ENCODE data around the gene KCNG2.

KCNG2 gene

DNA sequence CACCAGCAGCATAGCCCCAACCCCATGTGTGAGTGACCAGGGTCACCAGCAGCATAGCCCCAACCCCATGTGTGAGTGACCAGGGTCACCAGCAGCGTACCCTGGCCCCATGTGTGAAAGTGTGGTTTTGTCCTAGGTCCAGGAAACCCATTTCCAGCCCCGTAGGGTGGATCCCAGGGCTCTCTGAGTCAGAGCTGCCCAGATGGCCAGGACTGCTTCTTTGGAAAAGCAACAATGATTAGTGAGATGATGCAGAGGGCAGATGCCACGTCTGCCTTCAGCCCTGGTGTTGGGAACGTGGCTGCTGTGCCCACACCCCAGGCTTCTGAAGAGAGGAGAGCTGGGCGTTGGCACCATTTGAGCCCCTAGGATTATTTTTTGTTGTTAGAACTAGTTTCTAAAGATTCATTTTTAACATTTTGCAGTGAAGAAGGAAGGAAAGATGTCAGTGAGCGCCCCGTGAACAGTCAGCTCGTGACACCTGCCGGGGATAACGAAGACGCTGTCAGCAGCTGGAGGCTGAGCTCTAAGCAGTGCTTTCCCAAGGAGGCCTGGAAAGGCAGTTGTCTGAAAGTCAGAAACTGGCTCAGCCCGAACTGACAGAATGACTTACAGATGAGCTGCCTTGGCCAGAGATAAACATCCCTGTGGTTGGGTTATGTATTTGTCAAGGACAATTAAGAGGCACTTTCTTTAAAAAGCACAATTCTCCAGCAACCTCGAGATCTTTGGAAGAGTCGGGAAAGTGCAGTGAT lies 32.1 kb upstream of the KCNG2 start:
- no peak for DNase-seq (ENCODE audit: low read depth)
- no peak overlapping the region for H3K4me3 ChIP-seq (ENCODE audit: low read depth, low read length)

DNA sequence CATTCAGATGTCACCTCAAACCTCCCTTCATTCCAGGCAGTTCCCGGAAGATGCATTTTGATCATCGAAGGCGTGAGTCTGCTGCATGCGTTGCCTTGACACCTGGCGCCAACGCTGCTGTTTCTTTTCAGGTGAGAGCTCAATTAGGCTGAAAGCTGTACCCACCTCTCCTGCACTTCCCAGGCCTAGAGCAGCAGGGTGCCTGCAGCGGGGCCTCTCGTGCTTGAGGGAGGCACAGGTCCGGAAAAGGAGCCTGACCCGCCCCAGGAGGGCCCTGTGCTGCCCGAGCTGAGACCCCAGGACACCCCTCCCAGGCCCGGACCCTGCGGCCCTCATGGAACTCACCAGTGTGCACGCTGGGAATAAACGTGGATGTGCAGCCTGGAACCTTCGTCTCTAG lies 31.4 kb upstream of the KCNG2 start:
- no peak for DNase-seq (ENCODE audit: low read depth)
- no peak overlapping the region for H3K4me3 ChIP-seq (ENCODE audit: low read depth, low read length)

DNA sequence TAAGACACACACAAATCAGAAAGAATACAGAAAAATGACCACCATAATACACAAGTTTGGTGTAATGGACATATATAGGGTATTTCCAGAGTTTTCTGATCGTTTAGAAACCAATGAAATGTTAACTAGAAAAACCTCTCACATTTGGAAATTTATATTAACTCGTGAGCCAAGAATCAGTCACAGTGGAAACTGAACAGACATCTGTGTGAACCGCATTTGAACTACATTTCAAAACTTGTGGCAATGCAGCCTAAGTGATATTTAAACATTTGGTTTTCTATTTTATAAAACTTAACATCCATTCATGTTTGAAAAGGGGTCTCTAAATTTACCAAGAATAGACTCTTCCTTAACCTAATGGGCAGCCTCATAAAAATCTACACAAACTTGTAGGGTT lies 29.0 kb upstream of the KCNG2 start:
- DNase-seq (ENCODE audit: low read depth), result no peak
- H3K4me3 ChIP-seq (ENCODE audit: low read depth, low read length), result no peak overlapping the region

DNA sequence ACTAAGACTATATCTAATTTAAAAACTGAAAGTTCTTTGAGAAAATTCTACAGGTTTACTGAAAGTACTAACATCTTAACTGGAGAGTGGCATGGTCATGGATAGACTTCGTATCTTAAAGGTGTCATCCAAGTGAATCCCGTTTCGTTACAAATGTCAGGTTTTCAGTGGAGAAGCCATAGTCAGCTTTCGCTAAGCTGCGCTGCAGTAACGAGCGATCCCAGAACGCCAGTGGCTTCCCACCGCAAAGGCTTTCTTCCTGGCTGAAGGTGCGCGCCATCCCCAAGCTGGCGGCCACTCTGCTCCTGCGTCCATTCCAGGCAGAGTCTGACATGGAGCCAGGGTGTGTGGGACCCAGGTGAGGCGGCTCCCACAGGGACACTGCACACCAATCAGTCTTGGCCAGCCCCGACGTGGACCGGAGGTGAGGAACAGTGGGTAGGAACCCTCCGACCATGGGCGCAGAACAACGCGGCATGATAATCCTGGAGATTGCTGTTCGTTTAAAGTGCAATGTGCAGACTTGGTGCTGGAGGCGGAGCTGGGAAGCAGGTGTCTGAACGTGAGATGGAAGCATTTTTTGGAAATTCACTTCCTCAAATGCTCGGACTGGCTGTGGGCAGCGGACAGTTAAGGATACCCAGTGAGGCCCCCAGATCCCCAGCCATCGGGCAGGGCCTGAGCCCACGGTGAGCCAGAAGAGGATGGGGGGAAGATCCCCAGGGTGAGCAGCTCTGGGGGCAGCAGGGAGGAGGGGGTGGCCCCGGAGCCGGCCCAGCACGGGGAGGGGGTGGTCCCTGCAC lies 27.8 kb upstream of the KCNG2 start:
- H3K4me3 ChIP-seq (ENCODE audit: low read depth, low read length), result no peak overlapping the region
- no peak for DNase-seq (ENCODE audit: low read depth)

DNA sequence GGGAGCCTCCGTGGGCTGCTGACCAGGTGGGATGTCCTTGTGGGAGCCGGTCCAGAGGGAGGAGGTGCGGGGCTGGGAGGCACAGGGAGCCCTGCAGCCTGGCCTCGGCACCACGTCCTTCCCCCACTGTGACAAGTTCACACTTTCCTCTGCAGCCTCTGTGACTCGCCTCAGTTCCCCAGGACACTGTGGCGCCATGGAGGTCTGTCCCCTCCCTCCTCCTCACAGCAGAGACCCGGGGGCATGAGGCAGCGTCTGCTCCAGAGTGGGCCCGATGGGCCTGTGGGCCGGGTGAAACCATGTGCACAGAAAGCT lies 27.3 kb upstream of the KCNG2 start:
- DNase-seq (ENCODE audit: low read depth), result no peak
- no peak overlapping the region for H3K4me3 ChIP-seq (ENCODE audit: low read depth, low read length)

DNA sequence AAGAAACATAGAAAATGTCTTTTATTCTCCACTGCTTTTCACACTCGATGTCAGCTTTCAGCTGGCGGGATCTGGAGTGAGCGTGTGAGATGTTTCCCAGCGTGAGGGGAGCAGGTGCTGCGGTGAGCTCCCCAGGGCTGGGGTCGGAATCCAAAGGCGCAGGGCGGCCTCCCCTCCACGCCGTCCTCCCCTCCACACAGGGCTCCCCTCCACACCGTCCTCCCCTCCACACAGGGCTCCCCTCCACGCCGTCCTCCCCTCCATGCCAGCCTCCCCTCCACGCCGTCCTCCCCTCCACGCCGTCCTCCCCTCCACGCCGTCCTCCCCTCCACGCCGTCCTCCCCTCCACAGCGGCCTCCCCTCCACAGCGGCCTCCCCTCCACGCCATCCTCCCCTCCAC lies 26.9 kb upstream of the KCNG2 start:
- no peak overlapping the region for H3K4me3 ChIP-seq (ENCODE audit: low read depth, low read length)
- no peak for DNase-seq (ENCODE audit: low read depth)

DNA sequence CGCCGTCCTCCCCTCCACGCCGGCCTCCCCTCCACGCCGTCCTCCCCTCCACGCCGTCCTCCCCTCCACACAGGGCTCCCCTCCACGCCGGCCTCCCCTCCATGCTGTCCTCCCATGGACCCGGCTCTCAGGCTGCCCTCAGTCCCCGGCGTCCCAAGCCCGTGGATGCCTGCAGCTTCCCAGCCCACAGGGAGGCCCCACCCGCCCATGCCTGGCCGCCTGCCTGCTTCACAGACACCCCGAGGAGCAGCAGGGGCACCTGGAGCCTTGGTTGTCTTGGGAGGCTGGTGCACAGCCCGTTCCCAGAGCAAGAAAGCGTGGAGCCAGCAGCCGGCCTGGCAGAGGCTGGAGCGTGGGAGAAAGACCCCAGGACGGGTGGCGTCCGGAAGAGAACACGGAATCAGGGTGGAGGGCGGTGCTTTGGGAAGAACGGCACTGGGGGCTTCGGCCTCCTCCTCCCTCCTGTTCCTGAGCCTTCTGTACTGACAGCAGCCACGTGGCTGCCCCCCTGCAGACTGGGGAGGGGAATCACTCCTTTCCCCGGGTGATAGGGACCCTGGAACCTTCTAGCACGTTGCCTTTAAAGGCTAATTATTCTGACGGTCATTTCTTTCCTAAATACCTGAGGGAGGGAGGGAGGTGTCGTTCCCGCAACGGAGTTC lies 26.2 kb upstream of the KCNG2 start:
- DNase-seq (ENCODE audit: low read depth), result no peak
- no peak overlapping the region for H3K4me3 ChIP-seq (ENCODE audit: low read depth, low read length)

DNA sequence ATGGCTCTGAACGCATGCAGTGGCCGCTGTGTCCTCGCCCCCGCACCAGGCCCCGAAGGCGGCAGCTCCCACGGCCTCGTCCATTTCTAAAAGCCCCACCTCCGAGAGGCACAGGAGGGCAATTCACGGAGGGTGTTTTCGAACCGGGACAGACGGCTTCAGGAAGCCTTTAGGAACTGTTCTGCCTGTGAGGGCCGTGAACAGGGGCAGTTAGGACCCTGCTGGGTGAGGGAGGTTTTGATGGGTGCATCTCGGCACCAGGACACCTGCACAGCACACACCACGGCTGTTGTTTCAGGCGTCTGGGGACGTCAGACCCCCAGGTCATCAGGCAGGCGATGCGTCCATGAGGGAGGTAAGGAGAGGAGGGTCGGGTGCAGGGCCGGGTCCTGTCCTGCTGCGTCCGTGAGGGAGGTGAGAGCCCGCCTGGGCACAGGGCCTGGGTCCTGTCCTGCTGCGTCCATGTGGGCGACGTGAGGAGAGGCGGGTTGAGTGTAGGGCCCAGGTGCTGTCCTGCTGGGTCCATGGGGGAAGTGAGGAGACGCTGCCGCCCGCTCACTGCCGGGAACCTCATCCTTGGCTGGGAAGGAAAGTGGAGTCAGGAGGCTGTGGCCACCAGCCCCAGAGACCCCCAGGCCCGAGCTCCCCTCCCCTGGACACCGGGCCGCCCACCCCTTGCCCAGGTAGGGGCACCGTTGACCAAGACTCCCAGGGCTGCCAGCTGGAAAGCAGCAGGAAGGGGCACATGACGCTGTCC lies 25.5 kb upstream of the KCNG2 start:
- H3K4me3 ChIP-seq (ENCODE audit: low read depth, low read length), result no peak overlapping the region
- no peak for DNase-seq (ENCODE audit: low read depth)

DNA sequence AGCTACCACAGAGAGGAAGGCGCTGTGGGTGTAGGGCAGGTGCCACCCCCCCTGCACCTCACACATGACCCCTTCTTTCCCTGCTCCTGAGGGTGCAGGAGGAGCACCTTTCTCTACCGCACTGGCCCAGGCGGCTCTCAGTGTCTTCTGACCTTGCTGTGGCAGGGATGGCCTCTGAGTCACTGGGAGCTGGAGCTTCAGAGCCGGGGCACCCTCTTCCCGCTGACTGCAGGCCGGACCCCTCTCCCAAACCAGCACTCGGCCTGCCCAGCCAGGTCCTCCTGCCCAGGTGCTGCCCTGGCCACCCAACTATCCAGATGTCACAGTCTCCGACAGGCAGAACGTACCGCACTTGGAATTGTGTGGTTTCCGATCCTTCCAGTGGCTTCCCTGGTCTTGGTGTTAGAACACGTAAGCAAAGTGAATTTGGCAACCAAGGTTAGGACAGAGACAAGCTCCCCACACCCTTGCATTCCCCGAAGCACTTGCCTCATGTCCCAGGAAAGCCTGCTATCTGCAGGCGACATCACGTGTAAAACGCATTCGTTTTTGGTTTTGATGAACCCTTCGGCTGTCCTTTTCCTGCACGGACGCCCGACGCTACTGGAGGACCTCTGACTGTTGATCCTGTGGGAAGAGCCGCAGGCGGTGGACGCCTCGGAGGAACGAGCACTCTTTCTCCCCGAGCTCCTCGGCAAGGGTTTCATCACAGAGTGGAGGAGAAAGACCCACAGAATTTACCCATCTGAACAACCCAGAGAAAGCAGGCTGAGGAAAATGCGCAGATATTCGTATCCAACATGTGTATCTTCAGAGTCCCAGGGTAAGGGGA lies 24.7 kb upstream of the KCNG2 start:
- no peak overlapping the region for H3K4me3 ChIP-seq (ENCODE audit: low read depth, low read length)
- no peak for DNase-seq (ENCODE audit: low read depth)

DNA sequence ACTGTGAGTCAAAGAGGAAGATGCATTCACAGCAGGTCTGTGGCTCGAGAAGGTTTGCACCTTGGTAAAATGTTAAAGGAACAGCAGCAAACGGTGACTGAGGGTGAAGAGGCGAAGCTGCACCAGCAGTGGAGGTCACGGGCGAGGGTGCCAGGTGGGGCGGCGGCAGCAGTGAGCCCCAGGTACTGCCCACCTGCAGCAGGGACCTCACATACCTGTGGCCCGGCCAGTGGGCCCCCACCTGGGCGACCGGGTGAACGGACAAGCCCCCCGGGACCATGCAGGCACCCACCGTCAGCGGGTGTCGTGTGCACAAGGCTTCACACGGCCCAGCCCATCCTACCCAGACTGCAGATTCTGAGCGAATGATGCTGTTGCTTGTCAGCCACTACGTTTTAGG lies 23.6 kb upstream of the KCNG2 start:
- no peak for DNase-seq (ENCODE audit: low read depth)
- no peak overlapping the region for H3K4me3 ChIP-seq (ENCODE audit: low read depth, low read length)

DNA sequence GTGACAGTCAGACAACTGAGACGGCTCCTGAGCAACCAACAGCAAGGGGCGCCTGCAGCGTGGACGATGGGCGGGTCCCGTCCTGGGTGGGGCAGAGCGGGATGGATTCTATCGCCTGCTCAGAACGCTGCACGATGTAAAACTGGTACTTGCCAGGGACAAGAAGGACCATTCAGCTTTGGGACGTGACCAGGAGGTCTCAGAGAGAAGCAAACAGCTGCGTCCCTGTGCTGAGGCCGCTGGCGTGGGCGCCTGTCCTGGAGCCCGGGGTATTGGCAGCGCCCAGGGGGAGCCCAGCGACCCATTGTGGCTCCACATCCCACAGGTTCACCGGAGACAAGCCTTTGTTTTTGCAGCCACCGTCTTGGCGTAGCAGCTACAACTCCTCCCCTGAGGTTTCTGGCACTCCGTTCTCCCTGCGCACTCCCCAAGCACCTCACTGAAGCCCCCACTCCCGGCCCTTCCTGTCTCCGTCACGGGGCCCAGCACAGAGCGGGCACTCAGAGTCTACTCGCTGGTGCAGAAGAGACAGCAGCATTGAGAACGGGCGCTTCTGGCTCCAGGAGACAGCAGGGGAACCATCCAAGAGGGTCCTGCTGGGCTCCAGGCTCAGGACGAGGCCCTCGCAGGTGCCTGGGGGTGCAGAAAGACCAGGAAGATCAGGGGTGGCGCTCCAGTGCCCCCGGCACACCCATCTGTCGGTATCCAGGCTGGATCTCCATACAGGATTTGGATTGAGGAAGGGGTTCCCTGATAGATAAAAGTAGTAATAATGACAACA lies 22.1 kb upstream of the KCNG2 start:
- no peak for DNase-seq (ENCODE audit: low read depth)
- H3K4me3 ChIP-seq (ENCODE audit: low read depth, low read length), result no peak overlapping the region

DNA sequence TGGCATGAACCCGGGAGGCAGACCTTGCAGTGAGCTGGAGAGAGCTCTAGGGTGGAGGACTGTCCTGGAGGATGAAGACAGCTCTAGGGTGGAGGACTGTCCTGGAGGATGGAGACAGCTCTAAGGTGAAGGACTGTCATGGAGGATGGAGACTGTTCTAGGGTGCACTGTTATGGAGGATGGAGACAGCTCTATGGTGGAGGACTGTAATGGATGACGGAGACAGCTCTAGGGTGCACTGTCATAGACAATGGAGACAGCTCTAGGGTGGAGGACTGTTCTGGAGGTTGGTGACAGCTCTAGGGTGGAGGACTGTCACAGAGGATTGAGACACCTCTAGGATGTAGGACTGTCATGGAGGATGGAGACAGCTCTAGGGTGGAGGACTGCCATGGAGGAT lies 21.1 kb upstream of the KCNG2 start:
- no peak for DNase-seq (ENCODE audit: low read depth)
- no peak overlapping the region for H3K4me3 ChIP-seq (ENCODE audit: low read depth, low read length)

DNA sequence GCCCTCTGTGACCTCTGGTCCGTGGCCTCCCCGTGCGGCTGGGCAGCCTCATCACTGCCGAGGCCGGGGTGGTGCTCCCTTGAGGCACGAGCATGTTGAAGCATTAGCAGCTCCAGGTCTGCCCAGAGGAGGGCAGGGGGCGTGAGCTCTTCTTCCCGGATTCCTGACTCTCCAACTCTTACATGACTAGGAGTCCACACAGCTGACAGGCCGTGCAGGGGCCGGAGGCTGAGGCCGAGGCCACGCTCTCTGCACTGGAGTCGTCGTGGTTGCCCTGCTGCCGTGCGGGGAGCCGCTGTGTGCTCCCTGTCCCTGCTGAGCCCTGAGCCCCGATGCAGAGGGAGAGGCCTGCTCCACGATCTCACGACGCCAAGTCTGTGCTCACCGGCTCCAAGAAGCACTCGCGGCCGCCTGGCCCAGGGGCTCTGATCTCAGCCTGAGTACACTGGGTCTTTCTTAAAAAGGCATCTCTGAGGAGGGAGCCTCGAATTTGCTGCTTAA lies 19.4 kb upstream of the KCNG2 start:
- H3K4me3 ChIP-seq (ENCODE audit: low read depth, low read length), result no peak overlapping the region
- no peak for DNase-seq (ENCODE audit: low read depth)

DNA sequence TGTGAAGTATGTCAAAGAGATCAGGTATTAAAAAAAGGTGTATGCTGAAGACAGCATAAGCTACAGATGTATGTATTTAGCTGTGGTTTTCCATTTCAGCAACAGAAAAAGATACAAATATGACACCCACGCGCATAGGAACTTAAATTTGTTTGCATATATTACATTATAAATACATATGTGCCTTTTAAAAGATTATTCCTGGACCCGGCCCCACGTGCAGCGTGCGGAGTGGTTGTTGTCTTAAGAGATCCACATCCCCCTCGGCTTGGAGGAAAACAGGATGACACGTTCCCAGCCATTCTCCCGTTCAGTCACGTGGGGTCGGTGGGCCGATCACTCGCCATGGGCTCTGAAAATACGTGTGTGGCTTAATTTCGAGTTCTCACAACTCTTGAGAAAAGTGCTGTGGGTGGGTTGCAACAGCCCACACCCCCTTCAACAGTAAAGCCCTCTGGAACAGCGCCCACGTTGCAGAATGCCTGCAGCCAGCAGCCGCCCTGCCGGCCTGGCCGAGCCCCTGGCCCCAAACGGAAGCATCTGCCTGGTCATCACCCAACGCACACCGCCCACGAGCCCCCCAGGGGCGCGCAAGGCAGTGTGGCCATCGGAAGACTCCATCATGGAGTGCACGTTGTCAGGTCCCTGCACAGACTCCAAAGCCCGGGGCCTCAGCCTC lies 18.6 kb upstream of the KCNG2 start:
- no peak overlapping the region for H3K4me3 ChIP-seq (ENCODE audit: low read depth, low read length)
- no peak for DNase-seq (ENCODE audit: low read depth)

DNA sequence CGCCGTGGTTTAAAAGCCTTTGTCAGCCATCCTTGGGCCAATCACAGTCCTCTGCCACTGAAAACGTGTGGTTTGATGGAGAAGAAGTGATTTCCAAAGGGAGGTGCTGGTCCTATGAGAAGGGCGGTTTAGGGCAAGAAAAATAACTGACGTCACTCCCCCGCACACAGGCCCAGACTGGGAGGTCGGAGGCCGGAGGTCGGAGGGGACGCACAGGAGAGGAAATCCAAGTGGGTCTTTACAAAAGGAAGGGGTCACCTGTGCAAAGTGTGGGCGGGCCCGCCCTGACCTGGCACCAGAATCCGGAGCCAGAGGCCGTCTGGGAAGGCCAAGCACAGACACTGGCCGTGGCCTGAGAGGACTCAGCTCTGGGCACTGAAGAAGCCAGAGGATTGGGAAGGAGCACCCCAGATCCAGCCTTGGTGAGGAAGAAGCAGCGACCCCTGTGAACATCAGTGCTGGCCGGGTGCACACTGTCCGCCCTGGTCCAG lies 18.0 kb upstream of the KCNG2 start:
- no peak for DNase-seq (ENCODE audit: low read depth)

DNA sequence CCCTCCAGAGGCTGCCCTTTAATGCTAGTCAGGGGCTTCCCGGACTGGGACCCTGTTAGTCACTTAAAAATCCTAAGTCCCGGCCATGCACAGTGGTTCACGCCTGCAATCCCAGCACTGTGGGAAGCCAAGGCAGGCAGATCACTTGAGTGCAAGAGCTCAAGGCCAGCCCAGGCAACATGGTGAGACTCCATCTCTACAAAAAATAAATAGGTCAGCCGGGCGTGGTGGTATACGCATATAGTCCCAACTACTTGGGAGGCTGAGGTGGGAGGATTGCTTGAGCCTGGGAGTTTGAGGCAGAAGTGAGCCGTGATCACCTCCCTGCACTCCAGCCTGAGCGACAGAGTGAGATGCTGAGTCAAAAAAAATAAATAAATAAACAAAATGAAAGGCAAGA lies 17.2 kb upstream of the KCNG2 start:
- no peak for DNase-seq (ENCODE audit: low read depth)
- H3K4me3 ChIP-seq (ENCODE audit: low read depth, low read length), result no peak overlapping the region

More for the DNA sequence above, 18.0 kb upstream of the KCNG2 start:
- H3K4me3 ChIP-seq (ENCODE audit: low read depth, low read length), result no peak overlapping the region

DNA sequence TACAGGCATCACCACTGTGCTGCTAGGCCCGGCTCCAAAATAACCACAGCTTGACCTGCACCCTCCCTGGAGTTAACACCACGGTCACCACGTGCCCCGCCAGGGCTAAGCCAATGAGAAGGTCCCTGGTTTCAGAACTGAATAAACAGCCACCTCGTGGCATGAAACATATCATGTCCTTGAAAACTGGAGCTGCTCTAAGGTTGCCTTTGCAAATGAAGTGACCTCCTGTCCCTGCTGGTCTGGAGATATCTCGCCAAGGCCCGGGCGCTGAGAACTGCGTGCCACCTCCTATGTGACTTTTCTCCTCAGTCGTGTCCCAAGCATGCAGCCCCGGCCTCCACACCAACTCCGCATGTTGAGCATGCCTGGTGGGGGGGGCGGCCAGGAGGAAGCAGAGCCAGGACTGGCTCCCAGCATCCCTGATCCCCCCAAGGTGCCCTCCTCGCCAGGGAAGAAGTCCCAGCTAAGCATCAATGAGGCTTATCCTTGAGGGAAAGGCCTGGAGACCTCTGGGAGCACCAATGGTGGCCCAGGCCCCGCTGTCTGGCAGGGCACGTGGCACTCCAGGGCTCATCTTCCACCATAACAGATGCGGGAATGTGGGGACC lies 16.3 kb upstream of the KCNG2 start:
- no peak for DNase-seq (ENCODE audit: low read depth)
- no peak overlapping the region for H3K4me3 ChIP-seq (ENCODE audit: low read depth, low read length)
